ENCODE measurements around the gene GCGR. TPM values are rescaled to one million over a fixed set of nuclear protein-coding genes. Genes with fewer than 3 reads are reported as not detected.

GCGR gene
- total RNA-seq, 1 experiment from 2014 or later, result not detected

GRCh38 chr17:81842378-81842724 is 38.4 kb downstream of the GCGR start:
- in situ Hi-C loops (cut with HindIII; ENCODE audit: low pct_unique_long_range_greater_than_20kb, low sequenced_read_pairs), result no loop called here
- no peak for DNase-seq (ENCODE audit: low read depth, low spot score)

- no peak for DNase-seq (ENCODE audit: low read depth, low spot score)
- in situ Hi-C loops (cut with HindIII; ENCODE audit: low pct_unique_long_range_greater_than_20kb, low sequenced_read_pairs), result no loop called here
Observed at GRCh38 chr17:81842725-81843504, 39.0 kb downstream of the GCGR start.

DNA sequence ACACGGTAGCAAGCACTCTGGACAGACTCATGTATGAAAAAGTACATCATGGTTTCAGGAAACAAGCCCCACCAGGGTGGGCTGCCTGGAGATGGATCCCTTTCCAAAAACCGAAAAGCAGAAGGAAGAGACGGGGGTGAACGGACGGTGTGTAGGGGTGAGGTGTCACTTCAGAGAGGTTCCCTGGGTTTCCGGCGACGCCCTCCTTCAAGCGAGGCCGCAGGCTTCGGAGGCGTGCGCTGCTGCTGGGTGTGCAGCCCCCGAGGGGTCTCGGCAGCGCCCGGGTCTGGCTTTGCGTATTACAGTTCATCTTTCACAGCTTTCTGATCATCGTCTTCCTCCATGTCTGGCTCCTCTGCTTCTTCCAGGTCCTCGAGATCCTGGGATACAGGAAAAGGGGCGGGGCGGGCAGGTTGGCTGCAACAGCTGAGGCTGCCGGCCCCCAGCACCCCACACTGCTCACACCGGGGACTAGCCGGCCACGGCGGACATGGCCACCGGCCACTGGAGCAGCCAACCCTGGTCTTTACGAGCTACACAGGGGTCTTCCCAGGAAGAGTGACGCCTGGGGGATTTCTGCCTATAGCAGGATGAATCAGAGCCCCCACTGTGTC is 39.9 kb downstream of the GCGR start:
- in situ Hi-C loops (cut with HindIII; ENCODE audit: low pct_unique_long_range_greater_than_20kb, low sequenced_read_pairs), result no loop called here
- DNase-seq (ENCODE audit: low read depth, low spot score), result no peak

DNA sequence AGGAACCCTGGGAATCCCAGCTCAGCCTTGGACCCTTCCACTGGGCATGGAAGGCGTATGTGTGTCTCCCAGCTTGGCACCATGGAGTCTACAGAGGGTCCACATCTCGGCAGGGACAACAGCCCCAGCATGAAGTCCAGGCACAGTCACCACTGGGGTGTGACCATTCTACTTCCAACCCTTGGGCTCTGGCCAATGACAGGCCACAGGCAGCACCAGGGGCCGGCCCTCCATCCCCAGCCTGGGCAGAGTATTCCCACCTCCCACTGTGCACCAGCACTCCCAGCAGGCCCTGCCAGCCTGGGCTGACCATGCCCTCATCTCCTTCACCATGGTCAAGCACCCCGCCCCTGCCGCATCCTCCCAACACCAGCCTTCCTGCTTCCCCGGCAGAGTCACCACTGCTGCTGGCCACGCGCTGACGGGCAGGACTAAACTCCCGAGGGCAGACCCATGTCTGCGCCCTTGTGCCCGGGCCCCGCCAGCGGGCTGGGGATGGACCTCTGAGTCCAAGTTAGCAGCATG is 40.4 kb downstream of the GCGR start:
- no peak for DNase-seq (ENCODE audit: low read depth, low spot score)
- in situ Hi-C loops (cut with HindIII; ENCODE audit: low pct_unique_long_range_greater_than_20kb, low sequenced_read_pairs), result no loop called here

GRCh38 chr17:81844887-81845286 is 40.9 kb downstream of the GCGR start:
- in situ Hi-C loops (cut with HindIII; ENCODE audit: low pct_unique_long_range_greater_than_20kb, low sequenced_read_pairs), result no loop called here

DNA sequence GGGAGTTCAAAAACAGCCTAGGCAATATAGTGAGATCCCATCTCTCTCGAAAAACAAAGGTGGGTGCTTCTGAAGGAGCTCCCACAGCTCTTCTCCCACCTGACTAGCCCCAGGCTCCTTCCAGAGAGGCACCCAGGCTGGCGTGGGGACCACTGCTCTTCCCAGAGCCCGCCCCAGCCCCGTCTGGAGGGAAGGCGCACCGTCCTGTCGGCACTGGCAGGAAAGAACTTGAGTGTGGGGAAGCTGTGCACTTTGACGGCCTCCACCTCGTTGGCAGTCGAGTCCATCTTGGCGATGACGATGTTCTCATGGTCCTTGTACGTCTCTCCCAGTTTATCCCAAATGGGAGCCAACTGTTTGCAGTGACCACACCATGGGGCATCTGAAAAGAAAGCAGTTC is 41.4 kb downstream of the GCGR start:
- in situ Hi-C loops (cut with HindIII; ENCODE audit: low pct_unique_long_range_greater_than_20kb, low sequenced_read_pairs), result no loop called here
- no peak for DNase-seq (ENCODE audit: low read depth, low spot score)

More at GRCh38 chr17:81844887-81845286, 40.9 kb downstream of the GCGR start:
- DNase-seq (ENCODE audit: low read depth, low spot score), result no peak

DNA sequence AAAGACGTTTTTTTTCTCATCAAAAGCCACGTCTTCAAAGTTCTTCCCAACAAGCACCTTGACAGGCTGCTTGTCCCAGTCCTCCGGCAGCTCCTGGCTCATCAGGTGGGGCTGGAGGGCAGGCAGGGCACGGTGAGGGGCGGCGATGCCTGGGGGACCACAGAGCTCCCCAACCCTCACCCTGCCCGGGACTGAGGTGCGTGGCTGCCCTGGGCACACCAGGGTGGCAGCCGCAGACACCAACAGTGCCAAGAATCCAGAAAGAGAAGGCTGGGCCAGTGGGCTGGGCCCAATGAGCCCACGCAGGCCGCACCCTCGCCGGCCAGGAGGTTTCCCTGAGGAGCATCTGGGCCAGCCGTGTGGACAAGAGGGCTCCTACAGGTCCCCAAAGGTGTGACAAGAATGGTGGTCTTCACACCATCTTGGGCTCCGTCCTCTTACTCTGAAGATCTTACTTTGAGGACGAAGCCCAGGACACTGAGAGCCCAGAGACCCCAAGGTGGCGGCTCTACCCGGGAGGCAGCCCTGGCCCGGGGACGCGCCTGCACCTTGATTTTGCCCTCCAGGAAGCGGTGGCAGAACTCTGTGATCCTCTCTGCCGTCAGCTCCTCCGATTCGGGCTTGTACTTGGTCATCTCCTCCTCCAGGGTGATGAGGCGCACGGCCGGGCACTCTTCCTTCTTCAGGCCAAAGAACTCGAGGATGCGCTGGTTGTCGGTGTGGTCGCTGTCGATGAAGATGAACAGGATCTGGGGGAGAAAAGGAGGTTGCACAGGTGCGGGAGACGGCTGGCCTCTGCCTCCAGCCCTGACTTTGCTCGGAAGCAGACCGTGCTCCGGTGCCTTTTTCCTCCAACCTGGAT is 42.2 kb downstream of the GCGR start:
- in situ Hi-C loops (cut with HindIII; ENCODE audit: low pct_unique_long_range_greater_than_20kb, low sequenced_read_pairs), result no loop called here

GRCh38 chr17:81846743-81847689 is 43.1 kb downstream of the GCGR start:
- DNase-seq (ENCODE audit: low read depth, low spot score), result no peak
- in situ Hi-C loops (cut with HindIII; ENCODE audit: low pct_unique_long_range_greater_than_20kb, low sequenced_read_pairs), result no loop called here

More for the DNA sequence above, 42.2 kb downstream of the GCGR start:
- DNase-seq (ENCODE audit: low read depth, low spot score), result no peak

GRCh38 chr17:81849457-81849856 is 45.5 kb downstream of the GCGR start:
- no peak for DNase-seq (ENCODE audit: low read depth, low spot score)
- in situ Hi-C loops (cut with HindIII; ENCODE audit: low pct_unique_long_range_greater_than_20kb, low sequenced_read_pairs), result no loop called here

DNA sequence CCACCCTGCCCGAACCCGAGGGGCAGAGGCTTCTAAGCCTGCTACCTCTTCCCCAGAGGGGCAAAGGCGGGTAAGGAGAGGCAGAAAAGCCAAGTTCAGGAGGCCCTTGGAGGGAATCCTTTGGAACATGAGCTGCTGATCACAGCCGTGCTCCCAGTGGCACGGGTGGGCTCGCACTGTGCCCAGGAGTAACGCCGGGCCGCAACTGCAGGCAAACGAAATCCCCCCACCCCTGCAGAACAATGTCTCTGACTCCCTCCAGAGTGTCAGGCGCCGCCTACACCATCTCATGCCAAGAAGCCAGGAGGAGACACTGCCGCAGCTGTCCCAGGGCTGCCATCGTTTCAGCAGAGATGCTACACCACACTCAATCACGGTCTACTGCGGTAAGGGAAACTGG is 47.5 kb downstream of the GCGR start:
- DNase-seq (ENCODE audit: low read depth, low spot score), result no peak
- in situ Hi-C loops (cut with HindIII; ENCODE audit: low pct_unique_long_range_greater_than_20kb, low sequenced_read_pairs), result no loop called here

GRCh38 chr17:81852237-81852636 is 48.3 kb downstream of the GCGR start:
- in situ Hi-C loops (cut with HindIII; ENCODE audit: low pct_unique_long_range_greater_than_20kb, low sequenced_read_pairs), result no loop called here
- DNase-seq (ENCODE audit: low read depth, low spot score), result no peak

DNA sequence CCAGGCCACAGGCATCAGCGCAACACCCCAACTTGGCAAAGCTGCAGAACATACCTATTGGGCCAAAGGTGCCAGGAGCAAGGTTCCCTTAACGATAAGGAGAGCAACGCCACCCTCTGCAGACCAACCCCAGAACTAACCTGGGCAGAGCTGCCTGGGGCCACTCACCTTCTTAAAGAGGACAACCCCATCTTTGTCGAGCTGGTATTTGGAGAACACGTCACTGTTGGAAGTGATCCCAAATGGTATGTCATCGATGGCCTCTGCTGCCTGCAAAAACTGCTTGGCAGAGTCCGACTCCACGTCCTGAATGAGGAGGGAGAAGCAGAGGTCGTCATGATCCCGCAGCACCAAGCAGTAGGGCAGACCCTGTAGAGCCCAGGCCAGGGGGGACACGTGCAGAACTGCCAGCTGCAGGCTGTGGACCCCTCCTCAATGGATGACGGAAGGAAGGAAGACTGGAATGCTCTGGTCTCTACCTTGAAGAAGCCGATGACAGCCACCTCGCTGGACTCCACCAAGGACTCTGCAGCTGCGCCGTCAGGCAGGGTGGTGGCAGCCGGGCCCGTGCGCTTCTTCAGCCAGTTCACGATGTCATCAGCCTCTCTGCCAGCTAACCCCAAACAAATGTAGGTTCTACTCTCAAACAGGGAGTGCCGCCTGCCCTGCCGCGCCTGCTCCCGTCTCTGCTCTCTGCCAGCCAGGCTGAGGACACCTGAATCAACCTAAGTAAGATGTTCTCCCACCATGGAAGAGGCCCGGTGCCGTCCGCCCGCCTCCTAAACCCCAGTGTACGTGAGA is 51.2 kb downstream of the GCGR start:
- in situ Hi-C loops (cut with HindIII; ENCODE audit: low pct_unique_long_range_greater_than_20kb, low sequenced_read_pairs), result no loop called here
- DNase-seq (ENCODE audit: low read depth, low spot score), result no peak

GRCh38 chr17:81858170-81858966 is 54.4 kb downstream of the GCGR start:
- in situ Hi-C loops (cut with HindIII; ENCODE audit: low pct_unique_long_range_greater_than_20kb, low sequenced_read_pairs), result no loop called here
- DNase-seq (ENCODE audit: low read depth, low spot score), result no peak

GRCh38 chr17:81858967-81859905 is 55.3 kb downstream of the GCGR start:
- DNase-seq (ENCODE audit: low read depth, low spot score), result peak; percentile 38
- in situ Hi-C loops (cut with HindIII; ENCODE audit: low pct_unique_long_range_greater_than_20kb, low sequenced_read_pairs), result no loop called here

Measured in SK-MEL-5 (cell line).